Stimulated activated CD8-positive, alpha-beta memory T cell treated with anti-CD3 and anti-CD28 coated beads, Interleukin-4, amount 100 ng/mL, for 4 hours (primary cell): Measurements from ENCODE around the gene WIPI1.
A peak's percentile ranks its signal among the peaks of the same experiment; 100 is the strongest.

Experiments used
- DNase-seq, 2 donors: peaks; one replicate each; pipeline ENCODE4 v3.0.0-alpha.2; 2020; ENCODE audit warnings: low read depth in 2 of 2, low spot score in 1 of 2

Gene WIPI1

DNA sequence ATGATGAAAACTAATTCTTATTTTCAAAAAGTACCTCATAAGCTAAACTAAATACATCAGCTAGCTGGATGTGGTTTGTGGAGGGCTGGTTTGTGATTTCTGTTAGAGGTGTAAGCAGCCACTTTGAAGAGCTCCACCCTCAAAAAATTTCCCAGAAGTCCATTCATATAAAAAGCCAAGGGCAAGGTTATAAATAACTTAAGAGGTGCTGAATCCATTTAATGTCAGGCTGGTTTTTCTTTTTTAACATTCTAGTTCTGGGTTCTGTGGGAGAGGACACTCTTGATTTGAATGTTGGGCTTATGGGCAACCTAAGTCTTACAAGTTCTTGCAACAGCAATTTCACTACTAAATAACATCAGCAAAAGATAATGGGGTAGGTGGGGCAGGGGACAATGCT lies 3.4 kb upstream of the WIPI1 start:
- no peak for DNase-seq

DNA sequence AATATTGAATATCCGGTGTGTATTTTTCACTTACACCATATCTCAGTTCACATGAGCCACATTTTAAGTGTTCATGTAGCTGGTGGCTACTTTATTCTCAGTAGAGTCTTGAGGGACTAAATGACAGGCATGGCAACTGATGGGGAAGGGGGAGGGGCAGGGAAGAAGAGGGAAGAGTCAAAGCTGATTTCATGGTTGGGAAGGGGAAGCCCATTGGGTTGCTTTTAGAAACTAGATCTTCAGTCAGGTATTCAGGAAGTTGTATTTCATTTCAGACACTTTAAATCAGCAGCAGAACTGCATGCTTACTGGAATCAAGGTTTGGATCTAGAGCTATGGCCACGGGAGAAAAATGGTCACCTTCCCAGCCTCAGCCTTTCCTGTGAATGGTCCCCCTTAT lies 2.9 kb upstream of the WIPI1 start:
- no peak for DNase-seq

GRCh38 chr17:68459037-68459639 lies 1.8 kb upstream of the WIPI1 start:
- DNase-seq, result no peak

DNA sequence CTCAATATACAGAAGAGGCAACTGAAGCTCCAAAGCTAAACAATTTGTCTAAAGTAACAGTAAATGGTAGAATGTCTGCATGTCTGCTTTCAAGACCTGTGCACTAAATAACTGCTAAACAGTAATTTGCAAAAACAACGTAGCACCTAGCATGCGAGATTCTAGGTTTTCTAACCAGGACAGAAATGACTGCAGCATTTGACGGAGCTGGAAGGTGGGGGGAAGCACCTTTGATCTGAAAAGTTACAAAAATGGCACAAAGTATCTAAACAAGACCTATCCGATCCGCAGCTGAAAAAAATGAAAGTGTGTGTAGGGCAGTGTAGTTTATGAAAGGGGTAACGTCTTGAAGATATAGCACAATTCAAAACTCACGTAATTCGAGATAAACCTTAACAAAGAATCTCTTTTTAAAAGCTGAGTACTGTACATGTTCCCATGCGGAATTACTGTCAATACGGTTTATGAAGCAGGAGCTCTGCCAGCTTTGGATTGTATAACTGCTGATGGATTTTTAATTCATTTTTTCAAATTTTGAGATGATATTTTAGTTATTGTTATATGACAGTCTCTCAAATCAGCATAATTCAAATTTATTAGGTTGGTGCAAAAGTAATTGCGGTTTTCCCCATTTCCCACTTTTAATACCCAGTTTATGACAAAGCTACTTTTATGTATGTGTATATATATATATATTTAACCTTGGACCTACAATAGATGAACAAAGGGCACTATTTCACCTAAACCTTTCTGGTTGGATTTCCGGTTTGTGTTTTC lies 1.2 kb upstream of the WIPI1 start:
- no peak for DNase-seq

- peak; percentile 89 to 96 for DNase-seq
These were observed 403 bp upstream of the WIPI1 start for GRCh38 chr17:68457539-68458259.

- DNase-seq, result no peak
These were observed 743 bp downstream of the WIPI1 start for GRCh38 chr17:68456339-68457167.

- no peak for DNase-seq
These were observed 1.4 kb downstream of the WIPI1 start for GRCh38 chr17:68455901-68456338.

GRCh38 chr17:68453991-68454665 lies 3.2 kb downstream of the WIPI1 start:
- no peak for DNase-seq

DNA sequence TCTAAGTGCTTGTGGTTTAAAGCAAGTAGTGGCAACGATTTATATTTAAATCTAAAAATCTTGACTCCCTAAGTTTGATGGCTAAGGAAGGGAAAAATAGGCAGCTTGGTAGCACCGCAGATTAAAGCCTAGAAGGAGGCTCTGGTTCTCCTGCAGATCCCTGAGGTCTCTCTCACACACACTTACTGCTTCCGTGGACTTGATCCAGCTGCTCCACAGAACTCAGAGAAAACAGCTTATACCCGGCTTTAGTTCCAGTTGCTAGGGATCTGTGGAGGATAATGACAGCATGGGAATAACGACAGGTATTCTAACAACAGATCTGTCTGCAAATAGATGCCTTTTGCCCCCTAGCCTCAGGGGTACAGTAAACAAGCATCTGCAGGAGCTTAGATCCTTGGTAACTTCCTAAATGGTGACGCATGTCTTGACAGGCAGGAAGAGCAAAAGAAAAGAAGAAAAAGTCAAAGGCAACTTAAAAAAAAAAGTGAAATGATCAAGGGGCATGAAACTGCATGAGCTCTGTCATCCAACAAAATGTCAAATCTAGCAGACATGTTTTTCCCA lies 4.5 kb downstream of the WIPI1 start:
- no peak for DNase-seq

DNA sequence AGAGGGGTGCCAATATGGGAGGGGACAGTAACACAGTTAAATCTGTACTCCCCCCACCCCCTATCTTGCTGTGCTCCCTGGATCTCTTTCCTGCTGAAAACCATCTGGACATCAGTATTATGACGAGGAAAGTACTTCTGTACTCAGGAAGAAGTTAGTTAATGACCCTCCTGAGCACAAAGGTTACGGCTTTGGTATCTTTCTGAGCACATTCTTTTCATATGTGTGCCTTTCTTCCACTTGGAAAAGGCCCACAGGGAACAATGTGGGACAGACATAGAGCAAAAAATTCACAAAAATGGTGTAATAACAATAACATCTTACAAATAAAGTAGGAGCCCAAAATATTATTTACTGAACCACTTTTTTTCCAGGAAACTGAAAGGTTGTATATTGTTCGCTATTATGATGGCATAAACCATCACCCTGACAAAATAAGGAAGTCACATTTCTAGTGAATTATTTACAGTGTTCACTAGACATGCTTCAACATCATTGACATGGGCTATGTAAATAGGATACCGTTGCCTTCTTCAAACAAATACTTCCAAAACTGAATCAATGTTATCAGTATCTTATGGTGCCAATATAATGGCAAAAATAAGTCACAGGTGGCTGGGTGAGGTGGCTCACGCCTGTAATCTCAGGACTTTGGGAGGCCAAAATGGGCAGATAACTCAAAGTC lies 5.5 kb downstream of the WIPI1 start:
- no peak for DNase-seq

DNA sequence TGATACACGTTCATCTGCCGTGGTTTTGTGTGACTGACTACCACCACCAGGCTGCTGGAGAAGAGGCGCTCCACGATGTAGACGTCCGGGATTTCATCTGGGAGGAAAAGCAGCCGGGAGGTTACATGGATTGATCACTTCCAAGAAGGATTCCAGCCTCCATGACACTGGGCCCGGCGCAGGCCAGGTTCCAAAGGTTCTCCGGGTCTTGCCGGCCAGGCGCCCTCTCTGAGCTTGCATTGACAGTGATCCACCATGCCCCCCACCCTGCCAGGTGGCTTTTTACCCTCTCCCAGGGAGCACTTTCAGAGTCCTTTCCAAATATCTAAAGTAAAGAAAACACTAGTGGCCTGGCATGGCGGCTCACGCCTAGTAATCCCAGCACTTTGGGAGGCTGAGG lies 6.5 kb downstream of the WIPI1 start:
- DNase-seq, result no peak

- no peak for DNase-seq
These were observed 6.9 kb downstream of the WIPI1 start for GRCh38 chr17:68450391-68450790.

GRCh38 chr17:68449021-68449739 lies 8.1 kb downstream of the WIPI1 start:
- DNase-seq, result no peak

- no peak for DNase-seq
These were observed 10.7 kb downstream of the WIPI1 start for GRCh38 chr17:68446626-68447041.

DNA sequence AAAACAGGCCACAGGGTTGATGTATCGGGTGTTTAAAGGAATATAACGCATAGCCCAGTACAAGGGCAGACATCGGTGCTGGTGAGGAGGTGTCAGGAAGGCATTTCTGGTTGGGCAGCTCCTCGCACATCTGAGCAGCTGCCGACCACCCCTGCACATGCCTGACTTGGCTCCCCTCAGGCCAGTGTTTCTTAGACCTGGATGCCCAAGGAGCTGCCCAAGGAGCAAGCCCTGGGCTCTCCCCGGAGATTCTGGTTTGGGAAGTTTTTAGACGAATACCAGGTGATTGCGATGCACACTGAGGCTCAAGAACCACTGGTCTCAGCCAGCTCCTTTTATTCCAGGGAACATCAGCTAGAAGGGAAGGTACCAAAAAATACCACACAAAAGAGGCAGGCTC lies 11.6 kb downstream of the WIPI1 start:
- no peak for DNase-seq

GRCh38 chr17:68443972-68444464 lies 13.3 kb downstream of the WIPI1 start:
- DNase-seq, result no peak

DNA sequence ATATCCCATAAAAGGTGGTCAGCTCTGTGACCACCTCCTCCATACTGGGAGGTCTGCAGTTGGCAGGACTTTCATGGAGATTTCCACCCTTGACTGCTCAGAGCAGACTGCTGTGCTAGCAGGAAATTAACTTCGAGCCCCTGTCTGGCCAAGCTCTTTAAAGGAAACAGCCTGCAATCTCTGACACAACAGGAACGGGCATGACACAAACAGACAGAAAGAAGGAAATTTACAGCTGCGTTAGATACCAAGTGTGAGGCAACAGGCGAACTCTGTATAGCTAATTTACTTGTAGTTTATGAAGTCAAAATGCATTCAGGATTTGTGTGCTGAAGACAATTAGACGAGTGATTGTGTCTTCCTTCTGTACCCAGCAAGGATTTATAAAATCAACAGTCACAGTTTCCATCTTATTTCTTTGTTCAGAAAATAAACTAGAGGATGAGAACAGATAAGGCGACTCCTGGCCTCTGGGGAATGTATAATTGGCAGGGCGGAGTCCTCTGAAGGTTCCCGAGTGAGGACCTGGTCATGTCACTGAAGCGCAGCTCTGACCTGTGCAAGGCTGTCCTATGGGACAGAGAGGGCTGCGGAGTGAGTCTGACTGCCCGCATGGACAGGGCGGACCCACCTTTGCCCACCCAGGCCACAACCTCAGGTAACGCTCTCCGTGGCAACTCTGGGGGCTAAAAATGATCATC lies 16.1 kb downstream of the WIPI1 start:
- no peak for DNase-seq

DNA sequence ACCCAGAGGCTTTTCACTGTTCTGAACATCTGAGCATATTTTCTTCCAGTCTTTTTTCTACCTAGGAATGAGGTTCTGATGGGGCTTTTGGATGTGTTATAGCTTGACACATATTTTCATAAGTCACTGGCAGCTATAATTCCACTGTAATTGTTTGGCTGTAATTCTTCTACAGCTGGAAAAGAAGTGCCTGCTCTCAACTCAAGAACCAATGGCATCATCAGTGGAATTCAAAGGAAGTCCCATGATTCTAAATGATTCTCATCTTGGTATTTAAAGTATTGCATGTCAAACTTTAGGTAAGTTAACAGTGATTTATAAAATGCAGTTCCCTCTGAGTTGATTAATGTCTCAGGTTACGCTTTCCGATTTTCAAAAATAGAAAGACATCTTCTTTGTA lies 16.8 kb downstream of the WIPI1 start:
- no peak for DNase-seq
